HG03521 (cell line): ENCODE measurements around the gene IL17D.

Experiments
- ATAC-seq: cut with Tn5 transposase; IDR thresholded peaks from one replicate; pipeline ENCODE4 v1.9.1; 2021; ENCODE audit warnings: mild to moderate bottlenecking, moderate library complexity; ENCODE audit not compliant: unreplicated experiment

Gene IL17D

DNA sequence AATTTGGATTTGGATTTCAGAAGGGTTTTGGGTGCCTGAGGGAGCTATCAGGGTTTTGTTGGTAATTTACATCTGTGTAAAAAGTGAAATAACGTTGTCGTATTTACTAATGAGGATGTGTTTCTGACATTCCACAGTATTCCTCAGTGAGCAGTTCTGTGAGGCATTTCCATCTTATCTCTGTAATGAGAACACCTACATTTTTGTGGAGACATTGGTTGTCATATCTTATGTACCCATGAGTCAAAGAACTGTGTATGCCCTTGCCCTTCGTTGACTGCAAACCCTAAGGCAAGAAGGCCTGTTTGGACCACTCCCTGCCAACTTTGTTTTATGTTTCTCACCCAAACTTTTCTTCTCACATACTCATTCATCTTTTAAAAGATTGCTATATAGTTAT, 14.2 kb upstream of the IL17D start:
- no peak for ATAC-seq

DNA sequence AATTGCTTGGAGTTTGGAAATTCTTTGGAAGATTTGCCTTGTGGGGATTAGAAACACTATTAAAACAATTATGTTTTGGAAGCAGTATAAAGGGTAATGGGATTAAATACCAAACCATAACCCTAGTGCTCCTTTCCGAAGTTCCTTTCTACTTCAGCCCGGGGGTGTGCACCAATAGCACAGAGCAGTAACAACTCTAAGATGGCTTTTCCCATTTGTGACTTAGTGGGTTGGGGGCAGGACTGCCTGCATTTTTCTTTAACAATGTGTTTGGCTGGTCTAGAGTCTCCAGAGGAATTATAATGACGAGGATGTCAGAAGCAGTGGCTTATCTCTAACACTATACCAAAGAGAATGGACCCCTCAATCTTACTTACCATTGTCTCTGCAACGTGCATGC, 11.9 kb upstream of the IL17D start:
- no peak for ATAC-seq

DNA sequence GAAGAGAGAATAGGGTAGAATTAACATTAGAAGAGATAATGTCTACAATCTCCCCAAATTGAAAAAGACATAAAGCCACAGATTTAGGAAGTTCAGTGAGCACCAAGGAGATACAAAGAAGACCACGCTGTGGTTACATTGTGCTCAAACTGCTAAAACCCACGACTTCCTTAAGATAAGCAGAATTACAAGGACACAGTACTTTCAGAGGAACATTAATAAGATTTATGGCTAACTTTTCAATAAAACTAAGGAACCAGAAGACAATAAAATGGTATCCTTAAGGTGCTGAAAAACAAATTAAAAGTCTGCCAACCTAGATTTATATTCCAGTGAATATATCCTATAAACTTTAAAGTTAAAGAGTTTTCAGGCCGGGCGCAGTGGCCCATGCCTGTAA, 7.4 kb upstream of the IL17D start:
- no peak for ATAC-seq

DNA sequence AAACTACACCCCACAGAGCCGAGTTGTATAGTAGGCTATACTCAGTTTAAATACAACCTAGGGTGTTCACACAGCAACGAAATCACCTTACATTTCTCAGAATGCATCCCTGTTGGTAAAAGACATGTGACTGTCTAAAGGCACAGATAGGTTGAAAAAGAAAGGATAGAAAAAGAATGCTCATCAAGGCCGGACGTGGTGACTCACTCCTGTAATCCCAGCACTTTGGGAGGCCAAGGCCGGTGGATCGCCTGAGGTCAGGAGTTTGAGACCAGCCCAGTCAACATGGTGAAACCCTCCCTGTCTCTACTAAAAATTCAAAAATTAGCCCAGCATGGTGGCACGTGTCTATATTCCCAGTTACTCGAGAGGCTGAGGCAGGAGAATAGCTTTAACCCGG, 3.8 kb upstream of the IL17D start:
- ATAC-seq: no peak

DNA sequence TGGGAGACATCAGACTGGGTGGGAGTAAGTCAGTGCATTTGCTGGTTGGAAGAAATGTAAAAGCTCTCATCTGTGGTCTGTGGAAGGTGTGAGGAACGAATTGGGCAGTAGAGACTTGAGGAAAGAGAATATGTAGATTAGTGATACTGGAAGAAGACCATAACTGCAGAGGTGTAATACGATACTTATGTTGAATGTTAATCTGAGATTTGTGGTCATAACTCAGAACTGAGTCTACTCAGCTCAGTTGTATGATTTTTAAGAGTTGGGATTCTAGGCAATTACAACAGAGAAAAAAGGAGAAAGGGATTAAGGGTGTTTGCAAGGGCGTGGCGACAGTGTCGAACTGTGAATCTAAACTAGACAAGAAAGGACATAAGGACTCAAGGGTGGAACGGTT, 3.2 kb upstream of the IL17D start:
- no peak for ATAC-seq

DNA sequence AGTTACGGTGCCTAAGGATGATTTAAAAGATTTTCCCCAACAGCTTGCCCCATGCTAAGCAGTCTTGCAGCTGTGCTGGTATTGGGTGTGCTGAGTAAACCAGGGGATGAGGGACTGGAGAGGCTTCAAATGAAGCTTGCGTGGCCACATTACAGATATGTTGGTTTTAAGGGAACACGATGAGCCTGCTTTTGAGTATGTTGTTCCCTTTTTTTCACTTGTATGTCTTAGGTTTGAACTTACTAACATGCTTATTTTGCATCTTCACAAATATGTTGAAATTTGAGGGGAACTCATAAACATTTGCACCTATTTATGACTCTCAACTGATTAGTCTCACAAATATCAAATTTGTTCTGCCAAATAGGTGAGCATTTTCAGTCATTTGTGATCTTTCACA, 2.0 kb upstream of the IL17D start:
- no peak for ATAC-seq

DNA sequence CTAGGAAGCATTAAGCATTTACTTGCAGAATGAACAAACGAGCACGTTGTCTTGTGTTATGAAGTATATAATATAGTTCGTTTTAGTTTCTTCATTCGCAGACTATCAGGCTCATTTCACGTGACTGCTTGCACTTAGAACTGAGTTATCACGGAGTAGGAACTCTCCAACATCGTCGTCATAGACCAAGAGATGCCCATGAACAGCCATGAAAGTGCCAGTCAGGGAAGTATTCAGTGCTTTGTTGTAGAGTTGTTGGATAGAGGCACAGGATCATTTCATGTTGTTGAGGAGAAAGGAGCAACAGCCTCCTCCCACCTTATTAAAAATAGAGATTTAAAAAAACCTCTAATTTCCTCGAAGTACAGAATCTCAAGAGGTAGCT, 977 bp upstream of the IL17D start:
- ATAC-seq: no peak

DNA sequence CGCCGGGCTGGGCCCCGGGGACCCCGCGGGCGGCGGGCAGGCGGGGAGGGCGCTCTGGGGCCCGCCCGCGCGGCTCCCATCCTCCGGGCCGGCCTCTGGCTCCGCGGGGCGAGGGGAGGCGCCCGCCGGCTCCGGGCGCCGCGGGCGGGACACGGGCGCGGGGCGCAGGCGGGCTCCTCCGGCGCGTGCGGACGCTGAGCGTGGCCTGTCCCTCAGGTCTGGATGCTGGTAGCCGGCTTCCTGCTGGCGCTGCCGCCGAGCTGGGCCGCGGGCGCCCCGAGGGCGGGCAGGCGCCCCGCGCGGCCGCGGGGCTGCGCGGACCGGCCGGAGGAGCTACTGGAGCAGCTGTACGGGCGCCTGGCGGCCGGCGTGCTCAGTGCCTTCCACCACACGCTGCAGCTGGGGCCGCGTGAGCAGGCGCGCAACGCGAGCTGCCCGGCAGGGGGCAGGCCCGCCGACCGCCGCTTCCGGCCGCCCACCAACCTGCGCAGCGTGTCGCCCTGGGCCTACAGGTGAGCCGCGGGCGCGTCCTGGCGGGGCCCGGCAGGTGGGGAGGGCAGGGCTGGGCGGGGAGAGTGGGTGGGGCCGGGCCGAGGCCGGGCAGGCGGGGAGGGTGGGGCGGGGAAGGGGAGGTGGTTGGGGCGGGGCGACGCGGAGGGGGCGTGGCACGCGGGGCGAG, 420 bp downstream of the IL17D start:
- peak; percentile 88 for ATAC-seq

DNA sequence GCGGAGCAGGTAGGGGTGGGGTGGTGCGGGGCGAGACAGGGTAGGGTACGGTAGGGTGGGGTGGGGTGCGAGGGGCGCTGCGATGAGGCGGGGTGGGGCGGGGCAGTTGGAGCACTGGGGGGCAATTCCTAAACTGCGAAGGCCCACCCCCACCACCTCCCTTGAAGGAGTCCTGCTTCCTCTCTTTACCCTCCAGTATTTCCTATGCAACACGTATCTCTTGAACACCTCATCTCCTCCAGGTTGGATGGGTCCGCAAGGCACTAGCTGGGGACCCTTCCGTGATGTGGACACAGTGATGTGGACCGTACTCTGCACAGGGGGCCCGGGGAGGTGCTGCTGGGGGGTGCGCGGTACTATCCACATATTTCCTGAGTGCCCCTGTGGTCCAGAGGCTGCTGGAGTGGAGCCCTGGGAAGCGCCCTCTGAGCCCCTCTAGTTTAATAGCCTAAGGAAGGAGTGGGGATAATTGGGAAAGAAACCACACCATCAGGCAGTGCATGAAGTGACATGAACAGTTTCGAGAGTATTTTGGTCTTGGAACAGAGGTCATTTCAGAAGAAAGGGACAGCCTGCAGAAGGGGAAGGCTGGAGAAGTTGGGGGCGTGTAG, 1.1 kb downstream of the IL17D start:
- no peak for ATAC-seq

DNA sequence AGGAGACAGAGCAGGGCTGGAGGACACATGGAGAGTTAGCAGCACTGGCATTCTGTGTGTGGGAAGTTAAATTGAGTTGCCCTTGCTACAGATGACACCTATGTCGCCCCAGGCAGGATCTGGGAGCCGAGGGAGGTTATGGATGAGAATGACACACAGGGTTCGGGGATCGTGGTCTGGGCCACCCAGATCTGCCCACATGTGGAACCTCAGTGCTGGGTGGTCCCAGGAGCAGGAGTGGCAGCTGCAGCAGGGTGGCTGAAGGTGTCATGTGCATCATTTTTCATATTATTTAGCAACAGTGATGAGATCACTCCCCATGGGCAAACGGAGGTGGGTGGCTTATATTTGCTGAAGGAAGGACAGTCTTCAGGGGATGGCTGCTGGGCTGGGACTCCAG, 3.2 kb downstream of the IL17D start:
- no peak for ATAC-seq

DNA sequence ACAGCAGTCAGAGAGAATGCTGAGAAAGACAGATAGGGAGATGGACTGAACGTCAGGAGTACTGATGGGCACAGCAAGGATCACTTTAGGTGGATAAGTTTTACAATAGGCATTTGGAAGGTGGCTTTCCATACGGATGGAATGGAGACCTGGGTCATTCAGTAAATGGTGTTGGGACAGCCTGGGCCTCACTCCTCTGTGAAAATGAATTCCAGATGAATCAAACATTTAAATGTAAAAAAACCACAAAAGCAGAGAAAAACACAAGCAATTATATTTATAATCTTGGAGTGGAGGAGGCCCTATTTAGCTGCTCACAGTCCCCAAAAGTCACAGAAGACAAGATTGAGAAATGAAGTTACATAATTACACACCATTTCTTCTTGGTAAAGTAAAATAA, 4.7 kb downstream of the IL17D start:
- ATAC-seq: no peak

DNA sequence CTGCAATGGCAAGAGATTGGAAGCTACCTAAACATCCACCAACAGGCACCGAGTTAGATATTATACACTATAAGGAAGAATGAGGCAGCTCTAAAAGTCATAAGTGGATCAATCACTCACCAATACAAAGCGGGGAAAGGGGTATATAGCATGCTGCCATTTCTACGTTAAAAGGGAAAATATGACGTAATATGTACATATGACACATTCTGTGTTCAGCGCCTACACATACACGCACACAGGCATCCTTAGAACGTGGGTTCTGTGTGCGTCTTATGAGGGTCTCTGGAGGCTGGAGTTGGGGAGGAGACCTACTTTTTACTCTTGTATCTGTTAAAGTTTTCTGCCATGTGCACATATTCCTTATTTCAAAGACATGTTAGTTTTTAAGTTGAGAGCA, 5.9 kb downstream of the IL17D start:
- no peak for ATAC-seq

DNA sequence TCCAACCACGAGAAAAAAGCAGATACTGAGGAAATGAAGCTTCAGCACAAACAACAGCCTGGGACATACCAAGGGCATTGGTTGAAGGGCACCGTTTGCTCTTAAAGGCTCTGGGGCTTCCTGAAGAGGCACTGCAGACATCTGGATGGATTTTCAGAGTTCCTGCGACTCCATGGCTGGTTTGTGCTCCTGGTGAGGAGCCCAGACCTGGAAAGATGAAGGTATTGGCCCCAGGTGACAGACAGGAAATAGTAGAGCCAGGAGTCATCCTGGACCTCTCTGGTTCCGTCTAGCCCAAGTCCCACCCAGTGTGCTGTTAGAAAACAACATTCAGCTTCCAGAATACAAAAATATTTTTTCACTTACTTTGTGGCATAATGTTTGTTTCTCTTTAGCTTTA, 6.3 kb downstream of the IL17D start:
- ATAC-seq: no peak

DNA sequence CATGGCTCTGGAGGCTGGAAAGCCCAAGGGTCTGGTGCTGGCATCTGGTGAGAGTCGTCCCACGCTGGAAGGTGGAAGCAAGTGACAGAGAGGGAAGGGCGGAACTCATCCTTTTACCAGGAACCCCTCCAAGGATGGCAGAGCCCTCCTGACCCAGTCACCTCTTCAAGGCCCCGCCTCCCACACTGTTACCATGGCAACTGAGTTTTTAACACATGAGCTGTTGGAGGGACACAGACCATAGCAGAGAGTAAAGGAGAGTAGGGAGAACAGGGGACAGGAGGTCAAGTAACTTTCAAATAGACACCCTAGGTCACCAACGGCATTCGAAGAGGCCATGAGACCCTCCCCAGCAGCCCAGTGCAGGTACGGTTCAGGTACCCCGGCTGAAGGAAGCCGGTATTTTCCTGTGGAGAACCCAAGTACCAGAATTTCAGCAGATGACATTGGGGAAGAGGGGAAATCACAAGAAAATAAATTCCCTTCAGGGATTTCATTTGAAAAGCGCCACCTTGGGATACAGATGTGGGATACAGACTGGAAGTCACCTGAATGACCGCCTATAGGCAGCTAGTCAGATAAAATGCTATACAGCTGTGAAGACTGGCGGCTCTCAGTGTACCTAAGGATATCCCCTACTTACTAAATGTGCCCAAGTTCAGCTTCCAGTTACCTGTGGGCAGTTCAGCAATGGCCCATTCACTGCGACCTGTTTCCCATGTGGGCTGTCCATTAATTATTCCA, 8.0 kb downstream of the IL17D start:
- no peak for ATAC-seq

DNA sequence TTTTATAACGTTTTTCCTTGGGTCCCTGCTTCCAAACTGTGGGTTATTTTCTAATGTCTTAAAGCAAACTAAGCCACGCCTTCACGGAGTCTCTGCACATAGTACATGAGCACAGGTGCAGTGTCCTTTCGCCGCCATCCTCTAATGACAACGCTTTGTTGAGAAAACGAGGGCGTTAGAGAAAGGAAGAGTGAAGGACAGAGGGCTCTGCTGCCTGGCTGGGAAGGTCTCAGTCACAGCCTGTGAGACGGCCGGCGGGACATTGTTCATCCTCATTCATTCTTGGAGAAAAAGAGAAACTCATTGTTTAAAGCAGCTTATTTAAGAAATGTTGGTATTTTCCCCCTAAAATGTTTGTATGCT, 9.5 kb downstream of the IL17D start:
- no peak for ATAC-seq

DNA sequence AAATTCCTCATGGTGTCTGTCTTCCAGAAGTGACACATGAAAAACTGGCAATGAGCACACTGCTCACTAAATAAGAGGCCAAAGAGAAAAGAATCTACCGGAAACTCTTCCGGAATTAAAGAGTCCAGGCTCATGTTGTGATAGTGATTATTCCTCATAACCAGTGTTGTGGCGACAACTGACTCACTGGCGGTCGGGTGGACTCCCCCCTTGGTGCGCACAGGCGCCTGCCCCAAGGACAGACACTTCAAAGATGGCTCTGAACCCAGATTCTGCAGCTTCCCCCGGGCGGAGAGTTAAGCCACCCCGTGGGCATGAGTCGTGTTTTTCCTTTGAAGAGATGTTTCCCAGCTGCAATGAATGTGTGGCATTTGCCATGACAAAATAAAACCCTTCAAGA, 10.3 kb downstream of the IL17D start:
- no peak for ATAC-seq

DNA sequence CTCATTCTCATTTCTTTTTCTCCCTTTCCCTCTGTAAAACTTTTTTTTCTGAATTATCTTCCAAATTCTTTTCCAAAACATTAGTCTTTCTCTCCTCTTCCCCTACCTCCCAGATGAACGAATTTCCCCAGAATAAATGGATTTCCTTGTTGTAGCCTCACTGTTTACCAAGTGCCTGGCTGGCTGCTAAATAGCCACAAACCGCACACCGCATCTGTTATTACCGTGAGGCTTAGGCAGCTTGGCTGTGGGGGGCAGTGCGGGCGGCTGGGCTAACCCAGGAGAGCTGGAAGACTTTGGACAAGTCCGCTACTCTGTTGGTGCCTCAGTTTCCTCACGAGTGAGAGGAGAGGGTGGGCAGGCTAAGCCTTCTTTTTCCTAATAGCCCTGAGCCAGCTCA, 10.7 kb downstream of the IL17D start:
- no peak for ATAC-seq

DNA sequence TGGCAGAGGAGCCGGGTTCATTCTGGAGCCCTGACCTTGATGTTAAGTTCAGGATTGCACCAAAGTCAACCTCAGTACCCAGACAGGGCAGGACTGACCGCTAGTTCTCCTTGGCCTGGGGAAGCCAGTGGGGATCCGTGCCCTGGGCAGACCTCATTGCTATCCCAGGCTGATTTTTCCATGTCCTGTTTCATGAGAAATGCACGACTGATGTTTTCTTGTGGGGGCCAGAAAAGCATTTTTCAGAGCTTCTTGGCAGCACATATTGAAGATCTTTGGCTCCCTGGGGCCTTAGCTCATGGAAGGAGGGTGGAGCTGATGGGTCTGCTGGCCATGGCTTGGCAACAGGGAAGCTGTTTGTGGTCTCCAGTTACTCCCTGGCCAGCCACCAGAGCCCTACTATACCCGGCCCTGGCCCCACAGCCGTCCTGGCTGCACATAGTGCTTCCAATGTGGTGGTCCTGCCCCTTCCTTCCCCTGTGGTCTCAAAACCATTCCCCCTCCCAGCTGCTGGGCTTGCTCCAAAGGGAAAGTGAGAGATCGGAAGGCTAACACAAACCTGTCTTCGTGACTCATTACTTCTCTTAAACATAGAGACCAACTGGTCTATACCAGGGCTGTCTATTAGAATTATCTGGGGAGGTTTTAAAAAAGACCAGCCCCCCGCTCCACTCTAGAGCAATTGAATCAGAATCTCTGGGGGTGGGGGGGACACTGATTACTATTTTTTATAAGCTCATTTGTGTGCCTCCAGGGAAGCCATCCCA, 11.2 kb downstream of the IL17D start:
- no peak for ATAC-seq

DNA sequence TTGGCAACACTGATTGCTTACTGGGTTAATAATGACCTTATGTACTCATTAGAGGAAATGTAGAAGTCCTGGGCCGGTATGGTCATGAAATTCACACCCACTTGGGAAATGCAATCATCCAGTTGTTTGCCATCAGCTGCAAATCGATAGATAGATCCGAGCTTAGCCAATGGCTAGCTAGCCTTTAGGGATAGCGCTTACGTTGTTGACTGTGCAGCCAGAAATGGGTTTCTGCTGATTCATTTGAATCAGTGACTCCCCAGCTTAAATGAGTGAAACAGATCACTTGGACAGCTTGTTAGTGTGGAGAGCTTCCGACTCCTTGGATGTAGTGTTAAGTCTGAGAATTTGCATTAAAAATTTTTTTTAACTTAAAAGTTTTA, 11.8 kb downstream of the IL17D start:
- no peak for ATAC-seq

DNA sequence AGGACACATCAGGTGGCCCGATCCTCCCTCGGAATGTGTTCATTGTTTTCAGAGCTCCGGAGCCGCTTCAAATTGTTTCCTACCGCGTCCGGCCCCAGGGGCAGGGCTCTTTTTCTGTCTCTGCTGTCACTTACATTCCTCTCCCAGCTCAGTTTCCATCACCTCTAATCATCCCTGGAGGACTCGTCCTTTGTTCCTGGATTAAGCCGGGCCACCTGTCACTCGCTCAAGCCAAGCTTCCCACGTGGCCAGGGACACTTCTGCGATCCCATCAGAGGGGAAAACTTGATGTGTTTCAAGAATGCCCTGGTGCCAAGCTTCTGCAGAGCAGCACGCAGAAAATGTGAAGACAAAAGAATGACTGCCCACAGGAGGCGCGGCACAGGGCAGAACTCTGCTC, 13.5 kb downstream of the IL17D start:
- no peak for ATAC-seq

DNA sequence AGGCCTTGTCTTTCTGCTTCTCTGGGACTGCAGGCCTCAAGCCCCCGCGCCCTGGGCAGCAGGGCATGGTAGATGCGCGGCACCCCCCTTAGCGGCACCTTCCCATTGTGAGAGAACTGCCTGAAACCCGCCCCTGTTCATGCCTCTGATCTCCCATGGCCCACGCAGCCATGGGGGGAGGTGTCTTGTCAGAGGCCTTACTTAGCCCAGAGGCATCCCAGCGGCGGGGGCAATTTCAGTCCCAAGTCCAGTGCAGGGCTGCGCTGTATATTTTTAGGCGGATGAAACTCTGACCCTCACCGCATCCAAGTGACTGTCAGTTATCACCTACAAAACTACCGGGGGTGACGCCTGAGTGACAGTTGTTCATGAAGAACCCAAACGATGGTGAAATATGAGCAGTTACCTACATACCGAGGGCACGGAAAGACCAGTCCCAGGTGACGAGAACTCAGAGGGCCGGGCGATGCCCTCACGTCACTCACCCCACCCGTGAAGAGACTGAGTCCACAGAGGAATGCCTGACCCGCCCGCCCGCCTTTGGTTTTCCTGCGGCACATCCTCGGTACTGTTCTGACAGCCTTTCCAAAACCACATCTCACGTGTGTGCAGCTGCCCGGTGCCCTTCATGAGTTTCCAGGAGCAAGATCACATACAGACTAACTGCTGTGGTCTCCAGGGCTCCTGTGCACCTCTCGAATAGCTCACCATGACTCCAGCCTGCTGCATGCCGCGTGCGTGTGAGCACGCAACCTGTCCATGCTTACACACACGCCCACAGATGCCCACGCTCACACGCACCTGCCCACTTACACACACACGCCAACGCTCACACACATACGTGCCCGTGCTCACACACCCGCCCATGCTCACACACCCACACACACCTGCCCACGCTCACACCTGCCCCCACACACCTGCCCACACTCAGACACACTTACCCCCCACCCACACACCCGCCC, 14.4 kb downstream of the IL17D start:
- no peak for ATAC-seq
